Parathyroid adenoma (tissue), 2 donors: ENCODE results near the gene FOXK2.
"Not testable (repeated sequence)": the region's sequence is repeated elsewhere in the genome, so short reads cannot be mapped to it uniquely, and the experiment has no call there.

ENCODE experiments used
- H2AFZ ChIP-seq: fragments of 300-600 bp; sonication (generic); one replicate; pipeline ENCODE4 v1.7.0; 2017; ENCODE audit warnings: antibody characterized with exemption, mild to moderate bottlenecking
- H3K27ac ChIP-seq: fragments of 300-600 bp; sonication (generic); one replicate; pipeline ENCODE4 v1.7.0; 2017
- H3K27me3 ChIP-seq: fragments of 300-600 bp; sonication (generic); one replicate; pipeline ENCODE4 v1.7.0; 2017; ENCODE audit warnings: low read length; ENCODE audit not compliant: control insufficient read depth, insufficient read depth
- H3K36me3 ChIP-seq: fragments of 300-600 bp; sonication (generic); one replicate; pipeline ENCODE4 v1.7.0; 2017; ENCODE audit warnings: low read length; ENCODE audit not compliant: control insufficient read depth, insufficient read depth
- H3K4me1 ChIP-seq: fragments of 300-600 bp; sonication (generic); one replicate; pipeline ENCODE4 v1.7.0; 2017; ENCODE audit warnings: control low read depth
- H3K4me2 ChIP-seq: fragments of 300-600 bp; sonication (generic); one replicate; pipeline ENCODE4 v1.7.0; 2017; ENCODE audit warnings: low read length
- H3K4me3 ChIP-seq: fragments of 300-600 bp; sonication (generic); one replicate; pipeline ENCODE4 v1.7.0; 2017; ENCODE audit warnings: low read depth, low read length
- H3K79me2 ChIP-seq: fragments of 300-600 bp; sonication (generic); one replicate; pipeline ENCODE4 v1.7.0; 2017; ENCODE audit warnings: control low read depth
- H3K9ac ChIP-seq: fragments of 300-600 bp; sonication (generic); one replicate; pipeline ENCODE4 v1.7.0; 2017; ENCODE audit warnings: mild to moderate bottlenecking
- H3K9me3 ChIP-seq: fragments of 300-600 bp; sonication (generic); one replicate; pipeline ENCODE4 v1.7.0; 2017; ENCODE audit warnings: low read length; ENCODE audit not compliant: control insufficient read depth
- CTCF ChIP-seq: fragments of 300-600 bp; sonication (generic); IDR thresholded peaks from one replicate; pipeline ENCODE4 v1.7.0; 2017; ENCODE audit warnings: antibody characterized with exemption, mild to moderate bottlenecking
- donor health status: primary hyperparathyroidism.

Gene FOXK2

GRCh38 chr17:82507631-82508175, 11.8 kb upstream of the FOXK2 start:
- Histone ChIP-seq H3K9me3 (no peaks in the 10 kb centered on the region), H3K36me3 (no peaks in the 10 kb centered on the region), H3K4me2 (no peak overlapping the region), H3K27ac (no peak overlapping the region), H3K4me1 (no peaks in the 10 kb centered on the region), H3K27me3 (no peaks in the 10 kb centered on the region), H3K9ac (no peak overlapping the region), H2AFZ (no peak overlapping the region), H3K4me3 (no peak overlapping the region), H3K79me2 (no peaks in the 10 kb centered on the region)
- no peak for TF ChIP-seq CTCF

- H2AFZ ChIP-seq, H3K27me3 ChIP-seq, H3K9ac ChIP-seq, H3K27ac ChIP-seq, H3K79me2 ChIP-seq, H3K4me2 ChIP-seq, H3K9me3 ChIP-seq, H3K4me1 ChIP-seq, H3K4me3 ChIP-seq, H3K36me3 ChIP-seq: not testable (repeated sequence)
Measured at GRCh38 chr17:82511642-82512041, 7.9 kb upstream of the FOXK2 start.

GRCh38 chr17:82513864-82514263, 5.7 kb upstream of the FOXK2 start:
- H3K4me2 ChIP-seq, result not testable (repeated sequence)

GRCh38 chr17:82517230-82517865, 2.2 kb upstream of the FOXK2 start:
- no peaks in the 10 kb centered on the region for H3K9me3 ChIP-seq
- H3K9ac ChIP-seq, result no peak overlapping the region
- TF ChIP-seq CTCF, result no peak
- H3K36me3 ChIP-seq, result no peaks in the 10 kb centered on the region
- H3K4me3 ChIP-seq, result no peak overlapping the region
- H3K4me2 ChIP-seq, result no peak overlapping the region
- H2AFZ ChIP-seq, result peak overlapping the region; percentile 20
- no peak overlapping the region for H3K27ac ChIP-seq
- peaks cover 7% of the 10 kb centered on the region for H3K4me1 ChIP-seq
- peaks cover 17% of the 10 kb centered on the region for H3K79me2 ChIP-seq
- H3K27me3 ChIP-seq, result no peaks in the 10 kb centered on the region

More at GRCh38 chr17:82513864-82514263, 5.7 kb upstream of the FOXK2 start:
- not testable (repeated sequence) for H2AFZ ChIP-seq, H3K27me3 ChIP-seq, H3K79me2 ChIP-seq, H3K9ac ChIP-seq, H3K27ac ChIP-seq, H3K4me3 ChIP-seq, H3K4me1 ChIP-seq, H3K36me3 ChIP-seq, H3K9me3 ChIP-seq

- Histone ChIP-seq H2AFZ (peak overlapping the region; percentile 12), H3K27ac (peak overlapping the region; percentile 65), H3K27me3 (no peaks in the 10 kb centered on the region), H3K9ac (peak overlapping the region; percentile 46), H3K9me3 (no peaks in the 10 kb centered on the region), H3K4me3 (peak overlapping the region; percentile 72), H3K36me3 (no peaks in the 10 kb centered on the region), H3K4me1 (peaks cover 15% of the 10 kb centered on the region), H3K4me2 (peak overlapping the region; percentile 89), H3K79me2 (peaks cover 40% of the 10 kb centered on the region)
- TF ChIP-seq CTCF, result no peak
Measured at GRCh38 chr17:82519971-82520903, 705 bp downstream of the FOXK2 start.
